Measurements from ENCODE around the gene MSLN. TPM values are rescaled to one million over a fixed set of nuclear protein-coding genes. Genes with fewer than 3 reads are reported as not detected.

Gene MSLN
- total and polyA plus RNA-seq, 8 donors: 0.92 to 83.7 (median 5.2) TPM; not detected in 1

DNA sequence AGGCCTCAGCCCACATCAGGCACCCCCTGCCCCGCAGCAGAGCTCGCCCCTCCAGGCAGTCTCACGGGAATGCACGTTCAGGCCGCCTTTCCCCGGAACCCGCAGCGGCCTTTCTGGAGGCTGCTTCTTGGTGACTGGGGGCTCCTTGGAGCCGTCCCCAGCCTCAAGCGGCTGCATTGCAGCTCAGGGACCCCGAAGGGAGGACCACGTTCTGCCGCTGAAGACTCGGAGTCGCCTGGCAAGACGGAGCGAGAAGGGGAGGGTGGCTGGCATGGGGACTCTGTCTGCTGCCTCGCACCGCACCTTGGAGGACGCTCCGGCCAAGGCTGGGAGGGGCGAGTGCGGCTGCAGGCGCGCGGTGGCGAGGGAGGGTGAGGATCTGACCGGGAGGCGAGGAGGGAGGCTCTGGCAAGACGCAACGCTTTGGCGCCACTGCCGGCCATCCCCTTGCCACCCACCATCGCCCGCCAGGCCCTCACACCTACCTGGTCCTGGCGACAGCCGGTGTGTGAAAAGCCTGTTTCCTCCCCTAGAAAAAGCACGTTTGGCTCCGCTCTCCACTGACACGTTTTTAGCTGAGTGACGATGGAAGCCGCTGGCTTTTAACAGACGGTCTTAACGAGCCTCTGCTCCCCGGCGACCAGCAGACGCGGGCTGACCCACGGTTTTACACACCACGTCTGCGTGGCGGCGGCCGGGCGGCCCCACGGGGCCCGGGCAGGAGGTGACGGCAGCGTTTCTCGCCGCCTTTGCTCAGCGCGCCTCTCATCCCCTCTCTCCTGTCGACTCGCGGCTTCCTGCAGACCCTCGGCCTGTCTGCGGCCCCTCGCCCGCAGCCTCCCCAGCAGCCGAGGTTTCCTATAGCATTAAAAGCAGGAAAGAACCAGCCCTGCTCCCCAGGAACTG, 56.7 kb downstream of the MSLN start:
- Histone ChIP-seq H3K9me3 (peaks cover 0 to 5% (median 3%) of the 10 kb centered on the region in 4 donors), H3K4me1 (peaks cover 0 to 20% (median 7%) of the 10 kb centered on the region in 4 donors), H3K4me3 (no peak overlapping the region), H3K27ac (no peak overlapping the region), H3K36me3 (no peaks in the 10 kb centered on the region), H3K27me3 (peaks cover 14 to 97% (median 68%) of the 10 kb centered on the region in 3 donors)
- TF ChIP-seq POLR2A (IDR thresholded peaks at IDR 0.05): no peak
- TF ChIP-seq POLR2AphosphoS5 (IDR thresholded peaks at IDR 0.05): no peak
- TF ChIP-seq CTCF (IDR thresholded peaks at IDR 0.05): no peak
- no peak for TF ChIP-seq EP300 (IDR thresholded peaks at IDR 0.05)
- 44 to 73% (median 56%) methylated on average over 40 to 71 of the region's 71 CpGs for WGBS, 5 donors
- no peak for DNase-seq
- intact Hi-C loops (cut with DNase I; ENCODE audit: low total_unique reads): no loop called here

DNA sequence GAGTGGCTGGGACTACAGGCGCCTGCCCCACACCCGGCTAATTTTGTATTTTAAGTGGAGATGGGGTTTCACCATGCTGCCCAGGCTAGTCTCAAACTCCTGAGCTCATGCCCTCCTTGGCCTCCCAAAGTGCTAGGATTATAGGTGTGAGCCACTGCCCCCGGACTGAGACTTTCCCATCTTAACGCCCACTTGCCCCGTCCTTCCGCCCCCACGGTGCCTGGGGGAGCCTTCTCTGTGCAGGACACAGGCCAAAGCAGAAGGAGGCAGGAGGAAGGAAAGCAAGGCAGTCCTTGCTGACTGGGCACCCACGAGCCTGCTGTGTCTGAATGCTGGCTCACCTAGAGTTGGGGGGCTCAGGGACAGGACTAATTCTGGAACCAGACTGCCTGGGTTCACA, 57.6 kb downstream of the MSLN start:
- Histone ChIP-seq H3K4me1 (peaks cover 0 to 18% (median 6%) of the 10 kb centered on the region in 4 donors), H3K4me3 (no peak overlapping the region), H3K27me3 (peaks cover 12 to 97% (median 59%) of the 10 kb centered on the region in 3 donors), H3K36me3 (no peaks in the 10 kb centered on the region), H3K9me3 (no peaks in the 10 kb centered on the region), H3K27ac (no peak overlapping the region)
- no peak for DNase-seq
- intact Hi-C loops (cut with DNase I; ENCODE audit: low total_unique reads): no loop called here
- 77 to 87% (median 83%) methylated on average over 8 of the region's 8 CpGs for WGBS, 5 donors
- TF ChIP-seq POLR2A (IDR thresholded peaks at IDR 0.05) (no peak), CTCF (IDR thresholded peaks at IDR 0.05) (no peak), EP300 (IDR thresholded peaks at IDR 0.05) (no peak), POLR2AphosphoS5 (IDR thresholded peaks at IDR 0.05) (no peak)

Small RNA genes within 50 kb of the gene (small RNA-seq; reads per million reads assigned to genes)
- gene MIR662: 0 reads per million in 4 donors

Other genes starting within 250 kb of the MSLN start
- 100 to 1,000 TPM in 1 of 5 donors, 10 to 100 TPM in 4; 25.2 to 235 (median 83.5) TPM for gene CAPN15, start 233.0 kb upstream of the MSLN start, total RNA-seq
- gene CAPN15, start 233.0 kb upstream of the MSLN start, polyA plus RNA-seq: 10 to 100 TPM; 29.3 to 33.2 (median 29.6) TPM
- not detected for gene PRR35, start 200.3 kb upstream of the MSLN start, total RNA-seq
- not detected for gene PRR35, start 200.3 kb upstream of the MSLN start, polyA plus RNA-seq
- gene NHLRC4, start 193.7 kb upstream of the MSLN start, total RNA-seq: under 1 TPM in 2 of 5 donors, not detected in 3; 0.89 to 0.92 TPM
- 1 to 10 TPM in 2 of 3 donors, under 1 TPM in 1; 0.35 to 1.4 (median 1.4) TPM for gene NHLRC4, start 193.7 kb upstream of the MSLN start, polyA plus RNA-seq
- 100 to 1,000 TPM in 2 of 5 donors, 10 to 100 TPM in 3; 14.3 to 217 (median 52.6) TPM for gene PIGQ, start 190.8 kb upstream of the MSLN start, total RNA-seq
- 10 to 100 TPM; 30.1 to 46.5 (median 38.0) TPM for gene PIGQ, start 190.8 kb upstream of the MSLN start, polyA plus RNA-seq
- 100 to 1,000 TPM in 1 of 5 donors, 10 to 100 TPM in 4; 17.6 to 101 (median 51.3) TPM for gene RAB40C, start 170.7 kb upstream of the MSLN start, total RNA-seq
- gene RAB40C, start 170.7 kb upstream of the MSLN start, polyA plus RNA-seq: 10 to 100 TPM; 20.9 to 24.6 (median 22.1) TPM
- 10 to 100 TPM in 1 of 5 donors, 1 to 10 TPM in 1, under 1 TPM in 2, not detected in 1; 0.14 to 25.8 (median 2.5) TPM for gene WFIKKN1, start 129.7 kb upstream of the MSLN start, total RNA-seq
- 1 to 10 TPM; 1.0 to 2.0 (median 1.5) TPM for gene WFIKKN1, start 129.7 kb upstream of the MSLN start, polyA plus RNA-seq
- 100 to 1,000 TPM in 2 of 5 donors, 10 to 100 TPM in 3; 17.3 to 271 (median 82.9) TPM for gene METTL26, start 124.4 kb upstream of the MSLN start, total RNA-seq
- 100 to 1,000 TPM; 177 to 234 (median 218) TPM for gene METTL26, start 124.4 kb upstream of the MSLN start, polyA plus RNA-seq
- 100 to 1,000 TPM in 1 of 5 donors, 10 to 100 TPM in 4; 14.0 to 440 (median 67.7) TPM for gene MCRIP2, start 118.9 kb upstream of the MSLN start, total RNA-seq
- 100 to 1,000 TPM in 2 of 3 donors, 10 to 100 TPM in 1; 83.2 to 109 (median 107) TPM for gene MCRIP2, start 118.9 kb upstream of the MSLN start, polyA plus RNA-seq
- gene WDR90, start 111.4 kb upstream of the MSLN start, total RNA-seq: 100 to 1,000 TPM in 2 of 5 donors, 10 to 100 TPM in 3; 27.2 to 114 (median 30.9) TPM
- 10 to 100 TPM; 19.9 to 33.6 (median 22.0) TPM for gene WDR90, start 111.4 kb upstream of the MSLN start, polyA plus RNA-seq
- 100 to 1,000 TPM in 3 of 5 donors, 10 to 100 TPM in 2; 41.5 to 574 (median 171) TPM for gene RHOT2, start 92.6 kb upstream of the MSLN start, total RNA-seq
- gene RHOT2, start 92.6 kb upstream of the MSLN start, polyA plus RNA-seq: 100 to 1,000 TPM in 1 of 3 donors, 10 to 100 TPM in 2; 68.1 to 151 (median 68.8) TPM
- 10 to 100 TPM in 1 of 5 donors, 1 to 10 TPM in 2, not detected in 2; 1.3 to 48.7 (median 6.7) TPM for gene RHBDL1, start 85.1 kb upstream of the MSLN start, total RNA-seq
- 1 to 10 TPM in 2 of 3 donors, not detected in 1; 2.1 to 3.3 TPM for gene RHBDL1, start 85.1 kb upstream of the MSLN start, polyA plus RNA-seq
- gene STUB1, start 80.3 kb upstream of the MSLN start, total RNA-seq: 100 to 1,000 TPM in 3 of 5 donors, 10 to 100 TPM in 2; 43.5 to 307 (median 206) TPM
- 100 to 1,000 TPM; 123 to 183 (median 128) TPM for gene STUB1, start 80.3 kb upstream of the MSLN start, polyA plus RNA-seq
- 100 to 1,000 TPM in 4 of 5 donors, 10 to 100 TPM in 1; 24.2 to 229 (median 123) TPM for gene JMJD8, start 76.4 kb upstream of the MSLN start, total RNA-seq
- gene JMJD8, start 76.4 kb upstream of the MSLN start, polyA plus RNA-seq: 10 to 100 TPM; 27.6 to 44.2 (median 31.9) TPM
- gene WDR24, start 70.3 kb upstream of the MSLN start, total RNA-seq: 10 to 100 TPM in 4 of 5 donors, 1 to 10 TPM in 1; 2.0 to 72.3 (median 27.4) TPM
- 1 to 10 TPM; 4.7 to 6.7 (median 5.7) TPM for gene WDR24, start 70.3 kb upstream of the MSLN start, polyA plus RNA-seq
- gene FBXL16, start 54.9 kb upstream of the MSLN start, total RNA-seq: under 1 TPM in 2 of 5 donors, not detected in 3; 0.37 to 0.72 TPM
- 1 to 10 TPM in 2 of 3 donors, under 1 TPM in 1; 0.61 to 3.6 (median 1.3) TPM for gene FBXL16, start 54.9 kb upstream of the MSLN start, polyA plus RNA-seq
- gene METRN, start 45.6 kb upstream of the MSLN start, total RNA-seq: 10 to 100 TPM in 4 of 5 donors, 1 to 10 TPM in 1; 7.1 to 79.7 (median 20.4) TPM
- 10 to 100 TPM; 36.9 to 45.8 (median 39.4) TPM for gene METRN, start 45.6 kb upstream of the MSLN start, polyA plus RNA-seq
- gene ANTKMT, start 39.6 kb upstream of the MSLN start, total RNA-seq: 100 to 1,000 TPM in 1 of 5 donors, 10 to 100 TPM in 3, 1 to 10 TPM in 1; 9.7 to 602 (median 44.9) TPM
- gene ANTKMT, start 39.6 kb upstream of the MSLN start, polyA plus RNA-seq: 10 to 100 TPM; 35.9 to 65.0 (median 58.0) TPM
- 10 to 100 TPM in 1 of 5 donors, 1 to 10 TPM in 1, not detected in 3; 1.3 to 14.3 TPM for gene CCDC78, start 34.3 kb upstream of the MSLN start, total RNA-seq
- gene CCDC78, start 34.3 kb upstream of the MSLN start, polyA plus RNA-seq: 1 to 10 TPM in 2 of 3 donors, not detected in 1; 1.3 to 1.7 TPM
- gene HAGHL, start 33.6 kb upstream of the MSLN start, total RNA-seq: 10 to 100 TPM in 1 of 5 donors, 1 to 10 TPM in 2, not detected in 2; 3.3 to 19.9 (median 4.0) TPM
- gene HAGHL, start 33.6 kb upstream of the MSLN start, polyA plus RNA-seq: 1 to 10 TPM; 3.1 to 7.9 (median 3.7) TPM
- 100 to 1,000 TPM in 1 of 5 donors, 10 to 100 TPM in 4; 35.4 to 145 (median 62.9) TPM for gene CIAO3, start 19.7 kb upstream of the MSLN start, total RNA-seq
- 10 to 100 TPM; 22.8 to 37.6 (median 37.2) TPM for gene CIAO3, start 19.7 kb upstream of the MSLN start, polyA plus RNA-seq
- 10 to 100 TPM in 4 of 5 donors, 1 to 10 TPM in 1; 9.0 to 43.7 (median 37.9) TPM for gene RPUSD1, start 27.6 kb downstream of the MSLN start, total RNA-seq
- gene RPUSD1, start 27.6 kb downstream of the MSLN start, polyA plus RNA-seq: 10 to 100 TPM; 16.4 to 22.9 (median 17.3) TPM
- 100 to 1,000 TPM in 1 of 5 donors, 10 to 100 TPM in 2, 1 to 10 TPM in 2; 2.9 to 143 (median 15.2) TPM for gene CHTF18, start 27.9 kb downstream of the MSLN start, total RNA-seq
- 10 to 100 TPM; 17.9 to 31.0 (median 25.1) TPM for gene CHTF18, start 27.9 kb downstream of the MSLN start, polyA plus RNA-seq
- not detected for gene GNG13, start 40.0 kb downstream of the MSLN start, total RNA-seq
- gene GNG13, start 40.0 kb downstream of the MSLN start, polyA plus RNA-seq: not detected
- gene LMF1, start 210.2 kb downstream of the MSLN start, total RNA-seq: 100 to 1,000 TPM in 1 of 5 donors, 10 to 100 TPM in 3, 1 to 10 TPM in 1; 7.6 to 121 (median 13.0) TPM
- gene LMF1, start 210.2 kb downstream of the MSLN start, polyA plus RNA-seq: 10 to 100 TPM; 15.3 to 25.5 (median 16.3) TPM
- 10 to 100 TPM in 1 of 5 donors, 1 to 10 TPM in 1, under 1 TPM in 1, not detected in 2; 0.45 to 15.1 (median 3.3) TPM for gene SOX8, start 221.0 kb downstream of the MSLN start, total RNA-seq
- 1 to 10 TPM in 1 of 3 donors, under 1 TPM in 1, not detected in 1; 0.50 to 1.1 TPM for gene SOX8, start 221.0 kb downstream of the MSLN start, polyA plus RNA-seq